Neural progenitor cell (in vitro differentiated cells): Measurements from ENCODE around the gene CCL7.

Experiments
- EZH2 ChIP-seq: fragments of 200-600 bp; sonication (generic); IDR thresholded peaks from 2 replicates; pipeline ENCODE4 v1.6.1; 2017; ENCODE audit warnings: antibody characterized with exemption, mild to moderate bottlenecking, moderate library complexity
- TF ChIP-seq, protein P1 (sequence below): fragments of 200-600 bp; sonication (generic); IDR thresholded peaks from 2 replicates; pipeline ENCODE4 v1.5.1; 2017; ENCODE audit warnings: antibody characterized with exemption, mild to moderate bottlenecking

DNA sequence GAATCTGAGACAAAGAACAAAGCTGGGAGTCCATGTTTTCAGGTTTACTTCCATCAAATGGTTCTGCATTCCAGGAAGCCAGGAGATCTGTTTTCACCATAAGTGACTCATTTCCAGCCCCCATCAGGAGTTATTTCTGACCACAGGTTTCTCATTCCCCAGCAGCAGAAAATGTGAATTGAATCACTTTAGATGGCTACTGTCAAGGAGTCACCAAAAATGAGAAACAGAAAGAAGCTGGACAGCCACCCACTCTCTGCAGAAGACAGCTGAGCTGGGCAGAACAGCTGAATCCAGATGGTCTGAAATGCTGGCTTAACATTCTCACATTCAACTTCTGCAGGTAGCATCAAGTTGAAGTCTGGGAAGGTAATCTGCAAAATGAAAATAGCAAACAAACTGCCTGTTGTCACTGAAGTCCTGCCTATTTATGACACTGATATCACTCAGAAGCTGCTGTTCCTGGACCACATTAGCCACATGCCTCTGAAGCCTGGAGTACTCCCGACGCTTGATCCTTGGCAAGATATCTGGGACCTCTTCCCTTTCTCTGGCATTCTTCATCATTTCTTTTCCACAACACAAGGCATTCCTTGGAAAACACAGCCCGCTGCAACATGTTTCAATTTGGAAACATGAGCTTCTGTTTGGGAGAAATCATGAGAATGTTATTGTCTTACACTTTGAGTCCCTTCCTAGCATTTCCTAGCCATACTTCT, 30.8 kb downstream of the CCL7 start:
- TF ChIP-seq, protein P1, sequence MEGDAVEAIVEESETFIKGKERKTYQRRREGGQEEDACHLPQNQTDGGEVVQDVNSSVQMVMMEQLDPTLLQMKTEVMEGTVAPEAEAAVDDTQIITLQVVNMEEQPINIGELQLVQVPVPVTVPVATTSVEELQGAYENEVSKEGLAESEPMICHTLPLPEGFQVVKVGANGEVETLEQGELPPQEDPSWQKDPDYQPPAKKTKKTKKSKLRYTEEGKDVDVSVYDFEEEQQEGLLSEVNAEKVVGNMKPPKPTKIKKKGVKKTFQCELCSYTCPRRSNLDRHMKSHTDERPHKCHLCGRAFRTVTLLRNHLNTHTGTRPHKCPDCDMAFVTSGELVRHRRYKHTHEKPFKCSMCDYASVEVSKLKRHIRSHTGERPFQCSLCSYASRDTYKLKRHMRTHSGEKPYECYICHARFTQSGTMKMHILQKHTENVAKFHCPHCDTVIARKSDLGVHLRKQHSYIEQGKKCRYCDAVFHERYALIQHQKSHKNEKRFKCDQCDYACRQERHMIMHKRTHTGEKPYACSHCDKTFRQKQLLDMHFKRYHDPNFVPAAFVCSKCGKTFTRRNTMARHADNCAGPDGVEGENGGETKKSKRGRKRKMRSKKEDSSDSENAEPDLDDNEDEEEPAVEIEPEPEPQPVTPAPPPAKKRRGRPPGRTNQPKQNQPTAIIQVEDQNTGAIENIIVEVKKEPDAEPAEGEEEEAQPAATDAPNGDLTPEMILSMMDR, result no peak
- no peak for TF ChIP-seq EZH2
